GM18861 (cell line): ENCODE data around the gene REC114.
"Not testable (repeated sequence)": the region's sequence is repeated elsewhere in the genome, so short reads cannot be mapped to it uniquely, and the experiment has no call there.

Experiments
- ATAC-seq: cut with Tn5 transposase; IDR thresholded peaks from one replicate; pipeline ENCODE4 v1.9.1; 2021; ENCODE audit not compliant: unreplicated experiment

Gene REC114

GRCh38 chr15:73442968-73443367 lies at the start of gene REC114:
Gene REC114 (plus strand): TSS chr15:73443164. CDS start chr15:73443186, 22 bp downstream.
- no peak for ATAC-seq

- no peak for ATAC-seq
These were observed 49.6 kb upstream of the REC114 start for GRCh38 chr15:73393336-73393735.

- ATAC-seq = no peak
These were observed 48.2 kb upstream of the REC114 start for GRCh38 chr15:73394782-73395181.

- ATAC-seq = no peak
These were observed 47.3 kb upstream of the REC114 start for GRCh38 chr15:73395671-73396070.

- no peak for ATAC-seq
These were observed 45.5 kb upstream of the REC114 start for GRCh38 chr15:73397461-73397860.

- no peak for ATAC-seq
These were observed 44.1 kb upstream of the REC114 start for GRCh38 chr15:73398861-73399260.

GRCh38 chr15:73400222-73400621 lies 42.7 kb upstream of the REC114 start:
- ATAC-seq = not testable (repeated sequence)

GRCh38 chr15:73403171-73403570 lies 39.8 kb upstream of the REC114 start:
- no peak for ATAC-seq

- no peak for ATAC-seq
These were observed 28.1 kb upstream of the REC114 start for GRCh38 chr15:73414876-73415275.

- ATAC-seq = no peak
These were observed 18.5 kb upstream of the REC114 start for GRCh38 chr15:73424506-73424905.

- ATAC-seq = no peak
These were observed 17.5 kb upstream of the REC114 start for GRCh38 chr15:73425510-73425909.

GRCh38 chr15:73426323-73426994 lies 16.5 kb upstream of the REC114 start:
- no peak for ATAC-seq

- ATAC-seq = not testable (repeated sequence)
These were observed 11.6 kb upstream of the REC114 start for GRCh38 chr15:73431329-73431728.

GRCh38 chr15:73433873-73434272 lies 9.1 kb upstream of the REC114 start:
- no peak for ATAC-seq

GRCh38 chr15:73436613-73437012 lies 6.4 kb upstream of the REC114 start:
- no peak for ATAC-seq

GRCh38 chr15:73437543-73438109 lies 5.3 kb upstream of the REC114 start:
- no peak for ATAC-seq

GRCh38 chr15:73438651-73439050 lies 4.3 kb upstream of the REC114 start:
- no peak for ATAC-seq

- no peak for ATAC-seq
These were observed 2.4 kb upstream of the REC114 start for GRCh38 chr15:73440571-73440970.

- ATAC-seq = no peak
These were observed 543 bp upstream of the REC114 start for GRCh38 chr15:73442421-73442820.

GRCh38 chr15:73447471-73447870 lies 4.5 kb downstream of the REC114 start:
- not testable (repeated sequence) for ATAC-seq

GRCh38 chr15:73448158-73448758 lies 5.3 kb downstream of the REC114 start:
- not testable (repeated sequence) for ATAC-seq

GRCh38 chr15:73449980-73450379 lies 7.0 kb downstream of the REC114 start:
- not testable (repeated sequence) for ATAC-seq
